Measurements from ENCODE around the gene PCDHGA8.

Gene PCDHGA8

DNA sequence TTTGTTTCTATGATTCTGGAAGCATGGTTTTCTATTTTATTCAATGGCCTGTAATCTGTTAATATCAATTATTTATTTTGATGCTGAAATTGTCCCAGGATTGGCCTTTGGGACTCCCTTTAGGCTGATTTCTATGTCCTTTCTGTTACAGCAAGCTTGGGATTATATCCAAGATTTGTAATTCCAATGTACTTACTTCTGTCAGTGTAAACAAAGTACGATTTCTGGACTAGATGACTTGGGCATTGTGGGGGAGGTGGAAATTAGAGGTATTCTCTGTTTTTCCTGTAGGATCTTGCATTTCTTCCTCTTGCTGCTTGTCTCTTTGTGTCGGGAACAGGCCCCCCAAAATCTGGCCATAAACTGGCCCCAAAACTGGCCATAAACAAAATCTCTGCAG lies 41.6 kb downstream of the PCDHGA8 start:
- DNase-seq, result no peak

DNA sequence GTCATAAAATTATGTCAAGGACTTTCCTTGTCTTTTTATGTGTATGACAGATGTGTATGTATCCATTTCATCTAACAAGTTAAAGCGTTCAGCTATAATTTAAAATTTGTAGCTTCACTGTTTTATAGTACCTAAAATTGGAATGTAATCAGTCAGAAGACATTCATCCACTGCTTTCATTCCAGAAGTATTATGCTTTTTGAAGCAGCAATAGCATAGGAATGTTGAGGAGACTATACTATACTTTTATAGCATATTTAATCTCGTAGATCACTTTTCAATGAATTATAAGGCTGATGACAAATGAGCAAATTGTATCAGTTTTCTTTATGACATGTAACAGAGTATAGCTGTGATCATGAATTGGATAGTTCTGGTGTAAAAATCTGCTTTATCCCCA lies 44.8 kb downstream of the PCDHGA8 start:
- DNase-seq, result no peak

GRCh38 chr5:141439411-141440141 lies 47.1 kb downstream of the PCDHGA8 start:
- DNase-seq, result no peak

- no peak for DNase-seq
Measured at GRCh38 chr5:141440341-141440740, 47.9 kb downstream of the PCDHGA8 start.

GRCh38 chr5:141441571-141442170 lies 49.2 kb downstream of the PCDHGA8 start:
- DNase-seq, result no peak
